ENCODE measurements around the gene SSH3. TPM values are rescaled to one million over a fixed set of nuclear protein-coding genes. Genes with fewer than 3 reads are reported as not detected.

Gene SSH3
- total and polyA plus RNA-seq, 2 of the 4 experiments (the other 2 are of a cell fraction), result 7.3 to 26.7 TPM

GRCh38 chr11:67255864-67256263 is 47.5 kb upstream of the SSH3 start:
- 0 out of 2 replicates have a peak, but pooled peaks cover 2% of the 10 kb centered on the region for H3K9me1 ChIP-seq (ENCODE audit: insufficient read depth, low read length)
- H3K9ac ChIP-seq (ENCODE audit: low read depth, low read length), result no peak overlapping the region
- H3K4me2 ChIP-seq (ENCODE audit: low read depth, low read length), result no peak overlapping the region
- no peak overlapping the region for H3K23ac ChIP-seq (ENCODE audit: low read depth, low read length)
- no peak overlapping the region for H3K27ac ChIP-seq (ENCODE audit: insufficient read depth, low read length)
- no peak overlapping the region for H4K5ac ChIP-seq (ENCODE audit: low read depth, low read length)
- no peak overlapping the region for H2BK5ac ChIP-seq (ENCODE audit: low read depth, low read length, poor library complexity, severe bottlenecking)
- H2AK5ac ChIP-seq (ENCODE audit: low read depth, low read length), result no peak overlapping the region
- H2BK15ac ChIP-seq (ENCODE audit: low read depth, low read length), result no peak overlapping the region
- H3K27me3 ChIP-seq (ENCODE audit: control insufficient read depth, insufficient read depth, low read length), result no peaks in the 10 kb centered on the region
- DNase-seq (no peak), ATAC-seq (ENCODE audit: low read depth) (no peak)
- ChIA-PET POLR2A (ENCODE audit: unreplicated experiment) (no interaction called here), CTCF (no interaction called here)
- no CpG with 5 or more reads among the region's 8 CpGs for WGBS, 2 experiments (ENCODE audit: extremely low coverage in 2 of 2, insufficient read length in 1 of 2)
- H3K4me1 ChIP-seq (ENCODE audit: control insufficient read depth, insufficient read depth, low read length), result no peaks in the 10 kb centered on the region
- in situ Hi-C loops (cut with MboI; ENCODE audit: low sequenced_read_pairs), result no loop called here
- dilution Hi-C loops (cut with HindIII; ENCODE audit: low sequenced_read_pairs, unreplicated experiment), result no loop called here
- H4K91ac ChIP-seq (ENCODE audit: insufficient read depth, low read depth, low read length), result no peak overlapping the region
- H3K9me3 ChIP-seq (ENCODE audit: control insufficient read depth, insufficient read depth, low read length), result no peaks in the 10 kb centered on the region
- no peaks in the 10 kb centered on the region; the same call in 1 of the 2 replicates for H4K20me1 ChIP-seq (ENCODE audit: insufficient read depth, low read length)
- BruUV-seq (replicated peaks), result no TSS peak
- no peak overlapping the region for H4K8ac ChIP-seq (ENCODE audit: low read depth in 2 of 2, low read length in 2 of 2)
- intact Hi-C loops (cut with micrococcal nuclease), result no loop called here
- H2AK9ac ChIP-seq (replicated peaks; ENCODE audit: low read depth, low read length, poor library complexity), result no peak overlapping the region
- no peak overlapping the region for H2AFZ ChIP-seq (replicated peaks; ENCODE audit: low read length, poor library complexity)
- H2BK20ac ChIP-seq (ENCODE audit: low read depth, low read length), result no peak overlapping the region
- H3K18ac ChIP-seq (ENCODE audit: low read depth, low read length), result no peak overlapping the region
- no peak overlapping the region for H3K14ac ChIP-seq (replicated peaks; ENCODE audit: low read depth, low read length)
- H3K79me1 ChIP-seq (ENCODE audit: low read depth in 1 of 2, low read length in 2 of 2), result peaks cover 22 to 25% of the 10 kb centered on the region in 2 experiments
- no peak overlapping the region for H2BK120ac ChIP-seq (ENCODE audit: low read depth, low read length)
- H3K4ac ChIP-seq (ENCODE audit: low read depth, low read length), result no peak overlapping the region
- peaks cover 55% of the 10 kb centered on the region for H3K36me3 ChIP-seq (ENCODE audit: control insufficient read depth, insufficient read depth, low read length)
- no peak for TF ChIP-seq CHD1 (IDR thresholded peaks at IDR 0.05; ENCODE audit: low read depth, low read length)
- no peak overlapping the region for H3K56ac ChIP-seq (ENCODE audit: extremely low read depth, insufficient read depth, low read length)
- no peak overlapping the region for H3K4me3 ChIP-seq (ENCODE audit: insufficient read depth, low read depth, low read length)
